Mesenteric fat pad (tissue), 1 donor: ENCODE measurements around the gene CIROP. TPM values are rescaled to one million over a fixed set of nuclear protein-coding genes. Genes with fewer than 3 reads are reported as not detected.
A peak's percentile ranks its signal among the peaks of the same experiment; 100 is the strongest.
"Not testable (repeated sequence)": the region's sequence is repeated elsewhere in the genome, so short reads cannot be mapped to it uniquely, and the experiment has no call there.

Experiments
- DNase-seq: peaks from one replicate; pipeline ENCODE4 v3.0.0-alpha.2; 2020; ENCODE audit warnings: low spot score
- total RNA-seq: library from RNA; stranded (reverse); fragmentation: NEBNext Ultra II Directional; extraction: Animal tissue kit (Norgen Biotek cat#: 25700); gene quantifications from one replicate; pipeline ENCODE4 v1.2.1, GENCODE V29; 2021
- donor health status: DM: yes; HTN: yes; CAD: no.

Gene CIROP
- total RNA-seq, 1 donor from 2014 or later, result not detected

DNA sequence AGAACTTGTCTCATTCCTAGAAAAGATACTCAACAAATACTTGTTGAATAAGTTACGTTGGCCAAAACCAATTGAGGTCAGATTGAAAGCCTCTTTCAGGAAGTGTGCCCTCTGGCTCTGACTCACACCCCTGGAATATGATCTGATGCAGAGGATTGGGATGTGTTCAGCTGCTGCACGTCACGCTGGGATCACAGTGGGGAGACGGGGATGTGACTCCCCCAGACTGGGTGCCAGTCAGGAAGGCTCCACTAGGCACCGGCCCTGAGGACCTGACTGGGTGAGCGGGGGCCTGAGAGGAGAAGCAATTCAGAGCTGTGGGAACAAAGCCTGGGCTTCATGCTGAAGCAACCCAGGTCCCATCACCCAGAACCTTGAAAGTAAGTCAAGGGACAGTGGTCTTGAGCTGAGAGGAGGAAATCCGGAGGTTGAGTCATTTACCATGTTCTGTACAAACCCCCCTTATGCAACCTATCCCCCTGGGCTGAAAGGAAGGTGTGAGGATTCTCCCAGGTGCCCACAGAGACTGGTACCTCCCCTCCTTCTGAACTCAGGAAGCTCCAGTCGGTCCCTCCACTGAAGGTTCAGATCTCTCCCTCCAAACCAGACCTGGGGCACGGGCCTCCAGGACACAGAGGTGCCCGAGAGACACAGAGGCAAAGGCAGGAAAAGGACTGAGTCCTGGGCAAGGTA lies 10.4 kb upstream of the CIROP start:
- peak; percentile 82 for DNase-seq

DNA sequence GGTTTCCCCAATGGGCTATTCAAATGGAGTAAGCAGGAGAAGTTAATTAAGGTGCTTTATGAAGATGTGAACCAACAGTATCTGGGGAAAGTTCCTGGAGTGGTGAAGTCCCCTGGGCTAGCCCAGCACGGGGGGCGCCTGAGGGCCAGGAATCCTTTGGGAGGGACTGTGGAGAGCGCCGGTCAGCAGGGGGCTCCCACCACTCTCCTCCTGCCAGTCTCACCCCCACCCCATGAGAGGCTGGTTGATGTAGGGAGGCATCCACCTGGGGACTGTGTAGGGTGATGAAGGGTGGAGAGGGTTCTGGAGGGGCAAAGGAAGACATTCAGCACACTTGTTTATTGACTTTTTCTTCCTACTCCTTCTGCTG lies 9.9 kb upstream of the CIROP start:
- peak; percentile 68 for DNase-seq

- DNase-seq, result peak; percentile 68
Observed at GRCh38 chr14:23114120-23114458, 9.3 kb upstream of the CIROP start.

DNA sequence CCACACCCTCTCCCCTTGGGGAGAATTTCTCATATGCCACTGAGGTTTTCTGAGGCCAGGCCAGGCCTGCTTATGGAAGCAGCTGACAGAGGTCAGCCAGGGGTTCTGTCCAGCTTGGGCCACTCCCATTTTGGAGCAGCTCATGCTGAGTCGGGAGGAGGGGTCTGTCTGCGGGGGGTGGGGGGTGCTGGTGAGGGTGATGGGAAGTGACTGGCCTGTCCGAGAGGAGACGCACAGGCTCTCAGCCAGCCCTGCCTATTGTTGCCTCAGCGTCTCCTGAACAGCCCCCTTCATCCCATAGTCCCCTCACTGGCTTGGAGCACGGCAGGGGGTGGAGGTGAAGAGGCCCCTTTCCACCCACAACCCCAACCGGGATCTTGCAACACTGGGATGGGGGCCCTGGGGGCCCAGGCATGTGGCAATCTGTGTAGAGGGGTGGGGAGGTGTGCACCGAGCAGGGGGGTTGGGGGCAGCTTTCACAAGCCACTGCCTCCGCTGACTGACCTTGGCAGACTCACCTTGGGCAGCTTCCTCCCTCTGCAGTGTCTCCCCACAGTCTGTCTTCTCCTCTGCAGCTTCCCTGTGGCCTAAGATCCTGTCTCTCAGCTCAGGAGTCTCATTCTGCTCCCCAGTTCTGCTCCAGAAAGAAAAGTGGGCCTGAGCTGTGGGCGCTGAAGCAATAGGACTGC lies 8.8 kb upstream of the CIROP start:
- DNase-seq, result peak; percentile 78

DNA sequence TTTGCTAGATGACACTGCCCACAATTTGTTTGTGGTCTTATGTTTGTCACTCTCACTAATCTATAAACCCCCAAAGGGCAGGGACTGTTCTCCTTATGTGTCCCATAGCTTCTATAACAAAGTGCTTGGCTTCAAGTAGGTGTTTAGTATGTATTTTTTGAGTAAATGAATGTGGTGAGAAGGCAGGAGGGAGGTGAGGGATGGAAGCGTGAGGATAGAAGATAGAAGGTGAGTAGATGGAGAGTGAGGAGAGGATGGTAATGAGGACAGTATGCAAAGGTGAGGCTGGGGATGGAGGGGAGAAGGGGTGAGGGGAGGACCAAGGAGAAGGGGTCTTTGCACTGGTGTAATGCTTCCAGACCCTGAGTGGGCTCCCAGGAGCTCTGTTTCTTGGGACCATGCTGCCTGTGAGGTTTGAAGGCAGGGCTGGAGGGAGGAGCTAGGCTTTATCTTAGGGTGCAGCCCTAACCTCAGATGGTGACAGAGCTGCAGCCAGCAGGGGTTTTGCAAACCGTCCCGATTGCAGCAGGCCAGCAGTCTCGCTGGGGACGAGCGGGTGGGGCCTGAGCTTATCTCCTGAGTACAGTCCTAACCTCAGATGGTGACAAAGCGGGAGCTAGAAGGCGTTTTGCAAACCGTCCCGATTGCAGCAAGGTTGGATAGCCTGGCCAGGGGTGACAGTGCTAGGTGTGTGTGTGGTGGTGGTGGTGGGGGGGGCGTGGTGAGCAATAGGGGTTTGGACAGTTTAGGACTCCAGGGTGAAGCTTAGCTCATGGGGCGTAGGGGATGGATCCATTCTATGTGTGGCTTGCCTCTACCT lies 7.8 kb upstream of the CIROP start:
- DNase-seq, result peak; percentile 90

DNA sequence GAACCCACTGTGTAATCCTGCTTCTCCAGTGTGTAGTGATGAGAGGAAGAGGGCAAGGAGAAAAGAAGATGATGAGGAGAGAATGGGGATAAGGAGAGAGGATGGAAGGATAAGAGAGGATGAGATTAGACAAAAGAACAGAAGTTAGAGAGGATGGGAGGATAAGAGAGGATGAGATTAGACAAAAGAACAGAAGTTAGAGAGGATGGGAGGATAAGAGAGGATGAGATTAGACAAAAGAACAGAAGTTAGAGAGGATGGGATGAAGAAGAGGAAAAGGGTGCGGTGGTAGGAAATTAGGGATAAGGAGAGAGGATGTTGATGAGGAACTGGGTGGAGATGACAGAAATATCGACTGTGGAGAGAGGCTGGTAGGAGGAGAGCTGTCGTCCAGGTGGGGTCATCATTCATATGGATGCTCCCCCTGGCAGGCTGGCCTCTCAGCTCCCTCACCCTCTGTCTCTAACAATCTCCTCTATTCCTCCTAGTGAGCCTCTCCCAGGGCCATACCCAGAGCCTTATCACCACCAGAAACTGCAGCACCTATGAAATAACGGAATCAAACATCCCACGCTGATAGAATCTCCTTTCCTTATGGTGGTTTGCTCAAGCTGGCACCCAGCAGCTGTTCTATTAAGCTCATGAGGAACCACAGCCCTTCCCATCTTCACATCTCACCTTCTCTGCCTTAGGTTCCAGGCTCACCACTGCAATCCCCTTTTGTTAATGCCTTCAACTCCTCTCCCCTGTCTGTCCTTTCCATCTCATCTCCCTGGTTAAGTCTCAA lies 6.0 kb upstream of the CIROP start:
- peak; percentile 47 for DNase-seq

GRCh38 chr14:23109769-23110168 lies 5.0 kb upstream of the CIROP start:
- DNase-seq, result no peak

- peak; percentile 60 for DNase-seq
Observed at GRCh38 chr14:23108169-23108568, 3.4 kb upstream of the CIROP start.

DNA sequence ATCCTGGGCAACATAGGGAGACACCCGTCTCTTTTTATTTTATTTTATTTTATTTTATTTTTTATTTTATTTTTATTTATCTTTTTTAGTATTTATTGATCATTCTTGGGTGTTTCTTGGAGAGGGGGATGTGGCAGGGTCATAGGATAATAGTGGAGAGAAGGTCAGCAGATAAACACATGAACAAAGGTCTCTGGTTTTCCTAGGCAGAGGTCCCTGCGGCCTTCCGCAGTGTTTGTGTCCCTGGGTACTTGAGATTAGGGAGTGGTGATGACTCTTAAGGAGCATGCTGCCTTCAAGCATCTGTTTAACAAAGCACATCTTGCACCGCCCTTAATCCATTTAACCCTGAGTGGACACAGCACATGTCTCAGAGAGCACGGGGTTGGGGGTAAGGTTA lies 2.8 kb upstream of the CIROP start:
- DNase-seq, result not testable (repeated sequence)

DNA sequence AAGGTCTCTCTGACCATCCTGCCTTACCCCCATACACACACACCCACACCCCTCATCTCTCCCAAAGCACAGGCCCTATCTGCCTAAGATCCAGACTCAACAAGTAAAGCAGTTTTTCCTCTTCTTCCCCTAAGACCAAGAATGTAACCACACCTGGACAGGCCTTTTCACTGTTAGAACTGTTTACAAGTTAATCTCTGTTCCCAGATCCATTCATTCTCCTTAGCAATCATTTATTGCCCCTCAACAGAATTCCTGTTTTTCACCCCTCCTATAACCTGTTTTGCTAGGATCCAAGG lies 1.9 kb upstream of the CIROP start:
- DNase-seq, result no peak

- peak; percentile 18 for DNase-seq
Observed at GRCh38 chr14:23105348-23105824, 597 bp upstream of the CIROP start.

DNA sequence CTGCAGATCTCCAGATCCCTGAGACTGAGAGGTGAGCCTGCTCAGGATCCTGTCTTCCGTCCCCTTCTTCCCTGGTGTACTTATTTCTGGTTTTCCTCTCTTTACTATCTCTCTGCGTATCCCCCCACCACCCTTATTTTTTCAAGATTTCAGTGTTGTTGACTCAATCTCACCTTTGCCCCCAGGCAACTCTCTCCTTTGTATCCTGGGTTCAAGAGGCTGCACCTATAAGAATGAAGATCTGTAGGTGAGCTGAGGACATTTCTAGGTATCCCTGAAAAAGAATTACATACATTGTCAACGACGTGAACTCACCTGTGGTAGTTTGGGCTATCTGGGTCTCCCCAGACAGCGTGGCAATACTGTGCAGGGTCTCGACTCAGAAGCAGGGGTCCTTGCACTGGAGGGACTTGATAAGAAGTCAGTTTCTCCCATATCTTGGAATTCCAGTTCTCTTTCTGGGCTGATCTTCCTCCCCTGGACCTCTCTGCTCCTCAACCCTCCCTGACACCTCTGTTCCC lies 659 bp downstream of the CIROP start:
- DNase-seq, result no peak

DNA sequence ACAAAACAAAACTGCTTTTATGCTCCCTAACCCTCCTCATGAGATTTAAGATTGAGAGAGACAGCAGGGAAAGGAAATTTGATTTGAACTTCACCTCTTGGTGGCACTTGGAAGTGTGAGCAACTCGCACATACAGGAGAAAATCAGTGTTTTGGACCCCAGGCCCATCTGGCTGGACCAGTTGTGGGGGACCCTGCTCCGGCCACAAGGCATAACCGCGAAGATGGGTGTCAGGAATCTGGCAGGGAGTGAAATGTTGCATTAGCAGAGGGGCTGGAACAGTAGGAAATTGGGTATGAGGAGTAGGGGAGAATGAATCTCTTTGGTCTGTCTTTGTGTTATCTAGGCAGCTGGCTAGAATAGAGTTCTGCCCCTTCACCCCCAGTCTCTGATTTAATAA lies 1.2 kb downstream of the CIROP start:
- DNase-seq, result peak; percentile 28

DNA sequence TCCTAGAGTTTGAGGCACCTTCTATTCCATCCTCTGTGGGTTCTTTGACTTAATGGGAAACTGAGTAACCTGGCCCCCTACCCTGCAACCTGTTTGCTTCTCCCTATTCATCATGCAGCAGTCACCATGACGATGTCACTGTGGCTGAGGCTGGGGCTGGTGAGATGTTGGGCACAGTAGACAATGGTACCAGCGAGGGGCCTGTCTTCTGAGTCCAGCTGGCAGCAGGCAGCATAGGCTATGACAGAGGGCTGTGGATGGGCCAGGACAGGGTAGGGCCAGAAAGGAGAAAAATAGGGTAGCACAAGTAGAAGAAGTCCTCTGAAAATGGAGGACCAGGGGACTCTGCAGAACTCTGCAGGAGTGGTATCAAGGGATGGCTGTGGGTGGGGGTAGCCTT lies 2.0 kb downstream of the CIROP start:
- DNase-seq, result no peak

GRCh38 chr14:23101986-23102625 lies 2.7 kb downstream of the CIROP start:
- no peak for DNase-seq

DNA sequence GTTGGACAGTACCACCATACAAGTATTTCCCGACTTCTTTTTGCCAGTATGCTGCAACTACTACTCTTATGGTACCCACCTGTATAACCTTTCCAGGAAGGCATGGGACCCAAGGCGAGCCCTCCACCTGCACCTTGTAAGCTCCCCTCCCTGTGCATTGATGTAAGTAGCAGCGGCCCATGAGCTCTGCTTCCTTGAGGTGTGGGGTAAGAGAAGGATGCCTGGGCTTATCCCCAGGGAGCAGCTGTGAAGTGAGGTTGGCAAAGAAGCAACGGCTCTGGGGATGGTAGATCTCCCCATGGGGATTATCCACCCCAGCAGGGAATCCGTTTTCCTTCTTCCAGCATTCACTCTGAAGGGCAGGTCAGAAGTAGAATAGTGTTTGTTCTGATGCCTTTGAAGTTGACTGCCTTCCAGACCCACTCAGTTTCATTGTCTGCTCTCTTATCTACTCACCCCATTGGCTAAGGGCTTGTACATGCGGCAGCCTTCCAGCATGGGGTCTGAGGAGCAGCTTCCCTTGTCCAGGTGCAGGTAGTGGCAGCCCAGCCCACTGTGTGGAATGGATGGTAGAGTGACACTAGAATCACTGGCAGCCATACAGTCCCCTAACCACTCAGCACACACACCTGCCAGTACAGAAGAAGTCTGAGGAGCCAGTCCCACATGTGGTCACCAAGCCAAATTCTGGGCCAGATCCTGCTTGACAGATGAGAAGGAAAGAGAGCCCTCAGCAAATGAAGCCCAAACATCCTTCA lies 3.4 kb downstream of the CIROP start:
- no peak for DNase-seq

- no peak for DNase-seq
Observed at GRCh38 chr14:23099212-23099861, 5.5 kb downstream of the CIROP start.

GRCh38 chr14:23097786-23098185 lies 7.0 kb downstream of the CIROP start:
- DNase-seq, result no peak
